Measurements from ENCODE around the gene ANKRD31.
A peak's percentile ranks its signal among the peaks of the same experiment; 100 is the strongest.

Gene ANKRD31

GRCh38 chr5:75049456-75050351, 187.0 kb downstream of the ANKRD31 start:
- 0 out of 2 replicates have a peak overlapping the region, but pooled peaks have one; percentile 70 for H3K4me3 ChIP-seq (ENCODE audit: low read depth, low read length)
- no peak overlapping the region for H3K27ac ChIP-seq (ENCODE audit: low read depth, low read length)
- no peak overlapping the region for H3K9ac ChIP-seq (ENCODE audit: low read depth, low read length)

GRCh38 chr5:75048457-75048953, 188.2 kb downstream of the ANKRD31 start:
- Histone ChIP-seq H3K36me3 (ENCODE audit: control insufficient read depth, insufficient read depth, low read length) (peaks cover 18% of the 10 kb centered on the region; the same call in 1 of the 2 replicates), H3K27ac (ENCODE audit: low read depth, low read length) (no peak overlapping the region), H3K27me3 (ENCODE audit: control insufficient read depth, insufficient read depth, low read length) (peaks cover 29% of the 10 kb centered on the region), H3K4me3 (ENCODE audit: low read depth, low read length) (no peak overlapping the region), H3K4me1 (ENCODE audit: control insufficient read depth, insufficient read depth, low read length) (peaks cover 26% of the 10 kb centered on the region), H3K9me3 (ENCODE audit: control insufficient read depth, insufficient read depth, low read length) (no peaks in the 10 kb centered on the region), H3K9ac (ENCODE audit: low read depth, low read length) (no peak overlapping the region)

More at GRCh38 chr5:75049456-75050351, 187.0 kb downstream of the ANKRD31 start:
- Histone ChIP-seq H3K9me3 (ENCODE audit: control insufficient read depth, insufficient read depth, low read length) (no peaks in the 10 kb centered on the region), H3K4me1 (ENCODE audit: control insufficient read depth, insufficient read depth, low read length) (peaks cover 30% of the 10 kb centered on the region), H3K27me3 (ENCODE audit: control insufficient read depth, insufficient read depth, low read length) (peaks cover 41% of the 10 kb centered on the region), H3K36me3 (ENCODE audit: control insufficient read depth, insufficient read depth, low read length) (peaks cover 14% of the 10 kb centered on the region; the same call in 1 of the 2 replicates)

- Histone ChIP-seq H3K27me3 (ENCODE audit: control insufficient read depth, insufficient read depth, low read length) (peaks cover 19% of the 10 kb centered on the region), H3K4me1 (ENCODE audit: control insufficient read depth, insufficient read depth, low read length) (peaks cover 26% of the 10 kb centered on the region), H3K36me3 (ENCODE audit: control insufficient read depth, insufficient read depth, low read length) (peaks cover 18% of the 10 kb centered on the region; the same call in 1 of the 2 replicates), H3K9ac (ENCODE audit: low read depth, low read length) (no peak overlapping the region), H3K4me3 (ENCODE audit: low read depth, low read length) (no peak overlapping the region), H3K9me3 (ENCODE audit: control insufficient read depth, insufficient read depth, low read length) (no peaks in the 10 kb centered on the region), H3K27ac (ENCODE audit: low read depth, low read length) (no peak overlapping the region)
These were observed 189.3 kb downstream of the ANKRD31 start for GRCh38 chr5:75047356-75047755.

GRCh38 chr5:75046366-75047142, 190.1 kb downstream of the ANKRD31 start:
- no peaks in the 10 kb centered on the region for H3K9me3 ChIP-seq (ENCODE audit: control insufficient read depth, insufficient read depth, low read length)

GRCh38 chr5:75045071-75045470, 191.6 kb downstream of the ANKRD31 start:
- H3K9ac ChIP-seq (ENCODE audit: low read depth, low read length): no peak overlapping the region
- H3K36me3 ChIP-seq (ENCODE audit: control insufficient read depth, insufficient read depth, low read length): peaks cover 18% of the 10 kb centered on the region; the same call in 1 of the 2 replicates
- no peak overlapping the region for H3K27ac ChIP-seq (ENCODE audit: low read depth, low read length)
- H3K4me1 ChIP-seq (ENCODE audit: control insufficient read depth, insufficient read depth, low read length): peaks cover 11% of the 10 kb centered on the region
- H3K27me3 ChIP-seq (ENCODE audit: control insufficient read depth, insufficient read depth, low read length): no peaks in the 10 kb centered on the region
- no peaks in the 10 kb centered on the region for H3K9me3 ChIP-seq (ENCODE audit: control insufficient read depth, insufficient read depth, low read length)
- no peak overlapping the region for H3K4me3 ChIP-seq (ENCODE audit: low read depth, low read length)

More at GRCh38 chr5:75046366-75047142, 190.1 kb downstream of the ANKRD31 start:
- Histone ChIP-seq H3K27ac (ENCODE audit: low read depth, low read length) (no peak overlapping the region), H3K4me1 (ENCODE audit: control insufficient read depth, insufficient read depth, low read length) (peaks cover 24% of the 10 kb centered on the region), H3K9ac (ENCODE audit: low read depth, low read length) (no peak overlapping the region), H3K36me3 (ENCODE audit: control insufficient read depth, insufficient read depth, low read length) (peaks cover 18% of the 10 kb centered on the region; the same call in 1 of the 2 replicates), H3K27me3 (ENCODE audit: control insufficient read depth, insufficient read depth, low read length) (peaks cover 11% of the 10 kb centered on the region), H3K4me3 (ENCODE audit: low read depth, low read length) (no peak overlapping the region)

GRCh38 chr5:75044406-75044805, 192.3 kb downstream of the ANKRD31 start:
- Histone ChIP-seq H3K27ac (ENCODE audit: low read depth, low read length) (no peak overlapping the region), H3K9me3 (ENCODE audit: control insufficient read depth, insufficient read depth, low read length) (no peaks in the 10 kb centered on the region), H3K4me1 (ENCODE audit: control insufficient read depth, insufficient read depth, low read length) (peaks cover 5% of the 10 kb centered on the region), H3K36me3 (ENCODE audit: control insufficient read depth, insufficient read depth, low read length) (peaks cover 18% of the 10 kb centered on the region; the same call in 1 of the 2 replicates), H3K27me3 (ENCODE audit: control insufficient read depth, insufficient read depth, low read length) (no peaks in the 10 kb centered on the region), H3K4me3 (ENCODE audit: low read depth, low read length) (no peak overlapping the region), H3K9ac (ENCODE audit: low read depth, low read length) (no peak overlapping the region)

GRCh38 chr5:75043633-75044264, 192.9 kb downstream of the ANKRD31 start:
- Histone ChIP-seq H3K9me3 (ENCODE audit: control insufficient read depth, insufficient read depth, low read length) (no peaks in the 10 kb centered on the region), H3K4me3 (ENCODE audit: low read depth, low read length) (no peak overlapping the region), H3K27me3 (ENCODE audit: control insufficient read depth, insufficient read depth, low read length) (no peaks in the 10 kb centered on the region), H3K4me1 (ENCODE audit: control insufficient read depth, insufficient read depth, low read length) (peaks cover under 1% of the 10 kb centered on the region; the same call in 1 of the 2 replicates), H3K27ac (ENCODE audit: low read depth, low read length) (no peak overlapping the region), H3K36me3 (ENCODE audit: control insufficient read depth, insufficient read depth, low read length) (peaks cover 18% of the 10 kb centered on the region; the same call in 1 of the 2 replicates), H3K9ac (ENCODE audit: low read depth, low read length) (no peak overlapping the region)

- Histone ChIP-seq H3K27me3 (ENCODE audit: control insufficient read depth, insufficient read depth, low read length) (no peaks in the 10 kb centered on the region), H3K27ac (ENCODE audit: low read depth, low read length) (no peak overlapping the region), H3K9ac (ENCODE audit: low read depth, low read length) (no peak overlapping the region), H3K4me1 (ENCODE audit: control insufficient read depth, insufficient read depth, low read length) (no peaks in the 10 kb centered on the region), H3K9me3 (ENCODE audit: control insufficient read depth, insufficient read depth, low read length) (no peaks in the 10 kb centered on the region), H3K36me3 (ENCODE audit: control insufficient read depth, insufficient read depth, low read length) (peaks cover 18% of the 10 kb centered on the region; the same call in 1 of the 2 replicates), H3K4me3 (ENCODE audit: low read depth, low read length) (no peak overlapping the region)
These were observed 194.2 kb downstream of the ANKRD31 start for GRCh38 chr5:75042522-75042921.

- no peak overlapping the region for H3K9ac ChIP-seq (ENCODE audit: low read depth, low read length)
- H3K9me3 ChIP-seq (ENCODE audit: control insufficient read depth, insufficient read depth, low read length): no peaks in the 10 kb centered on the region
- no peak overlapping the region for H3K4me3 ChIP-seq (ENCODE audit: low read depth, low read length)
- H3K4me1 ChIP-seq (ENCODE audit: control insufficient read depth, insufficient read depth, low read length): peaks cover 3% of the 10 kb centered on the region; the same call in 1 of the 2 replicates
- peaks cover 18% of the 10 kb centered on the region; the same call in 1 of the 2 replicates for H3K36me3 ChIP-seq (ENCODE audit: control insufficient read depth, insufficient read depth, low read length)
- no peaks in the 10 kb centered on the region for H3K27me3 ChIP-seq (ENCODE audit: control insufficient read depth, insufficient read depth, low read length)
- no peak overlapping the region for H3K27ac ChIP-seq (ENCODE audit: low read depth, low read length)
These were observed 195.7 kb downstream of the ANKRD31 start for GRCh38 chr5:75040973-75041372.

GRCh38 chr5:75037106-75037505, 199.6 kb downstream of the ANKRD31 start:
- Histone ChIP-seq H3K4me3 (ENCODE audit: low read depth, low read length) (no peak overlapping the region), H3K4me1 (ENCODE audit: control insufficient read depth, insufficient read depth, low read length) (peaks cover 3% of the 10 kb centered on the region; the same call in 1 of the 2 replicates)

More at GRCh38 chr5:75037106-75037505, 199.6 kb downstream of the ANKRD31 start:
- Histone ChIP-seq H3K27me3 (ENCODE audit: control insufficient read depth, insufficient read depth, low read length) (no peaks in the 10 kb centered on the region), H3K36me3 (ENCODE audit: control insufficient read depth, insufficient read depth, low read length) (0 out of 2 replicates have a peak, but pooled peaks cover 5% of the 10 kb centered on the region), H3K9ac (ENCODE audit: low read depth, low read length) (no peak overlapping the region), H3K27ac (ENCODE audit: low read depth, low read length) (peak overlapping the region; percentile 54), H3K9me3 (ENCODE audit: control insufficient read depth, insufficient read depth, low read length) (no peaks in the 10 kb centered on the region)

All from HUES48 (cell line).